GM21529 (cell line): Measurements from ENCODE around the gene DBN1.
A peak's percentile ranks its signal among the peaks of the same experiment; 100 is the strongest.

ENCODE experiments used
- ATAC-seq: cut with Tn5 transposase; IDR thresholded peaks from one replicate; pipeline ENCODE4 v1.9.1; 2021; ENCODE audit not compliant: unreplicated experiment

Gene DBN1

DNA sequence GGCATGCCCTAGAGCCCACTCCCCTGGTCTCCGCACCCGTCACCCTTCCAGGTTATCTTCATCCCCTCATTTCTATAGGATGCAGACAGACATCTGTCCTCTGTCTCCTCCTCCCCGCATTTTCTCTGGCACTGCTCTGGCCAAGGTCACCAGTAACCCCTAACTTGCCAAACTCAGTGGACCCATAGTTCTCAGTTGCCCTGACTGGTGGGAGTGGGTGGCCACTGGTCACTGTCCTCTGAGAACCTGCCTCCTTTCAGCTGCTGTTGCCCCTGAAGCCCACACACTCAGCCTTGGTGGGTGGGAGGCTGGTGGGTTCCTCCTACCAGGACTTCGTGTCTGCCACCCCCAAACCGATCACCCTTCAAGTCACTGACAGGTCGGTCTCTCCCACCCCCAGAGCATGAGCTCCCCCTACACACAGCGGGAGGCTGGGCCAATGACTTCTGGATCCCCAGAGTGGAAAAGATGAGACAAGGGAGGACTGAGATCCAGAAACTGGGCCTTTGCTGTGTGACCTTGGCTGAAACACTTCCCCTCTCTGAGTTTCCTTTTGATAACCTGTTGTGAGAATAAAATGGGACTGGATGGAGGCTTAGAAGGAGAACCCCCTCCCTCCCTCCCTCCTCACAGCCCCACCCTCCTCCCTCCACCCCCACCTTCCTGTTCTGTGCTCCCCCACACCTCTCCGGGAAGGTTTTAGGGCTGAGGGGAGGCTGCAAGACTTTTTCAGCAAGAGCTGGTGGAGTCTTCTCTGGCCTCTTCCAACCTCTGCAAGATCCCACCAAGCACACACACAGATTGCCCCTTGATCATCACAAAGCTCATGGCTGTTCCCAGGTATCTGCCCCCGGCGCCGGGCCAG lies 2.4 kb upstream of the DBN1 start:
- ATAC-seq, result no peak

- no peak for ATAC-seq
Observed at GRCh38 chr5:177474846-177475562, 1.6 kb upstream of the DBN1 start.

DNA sequence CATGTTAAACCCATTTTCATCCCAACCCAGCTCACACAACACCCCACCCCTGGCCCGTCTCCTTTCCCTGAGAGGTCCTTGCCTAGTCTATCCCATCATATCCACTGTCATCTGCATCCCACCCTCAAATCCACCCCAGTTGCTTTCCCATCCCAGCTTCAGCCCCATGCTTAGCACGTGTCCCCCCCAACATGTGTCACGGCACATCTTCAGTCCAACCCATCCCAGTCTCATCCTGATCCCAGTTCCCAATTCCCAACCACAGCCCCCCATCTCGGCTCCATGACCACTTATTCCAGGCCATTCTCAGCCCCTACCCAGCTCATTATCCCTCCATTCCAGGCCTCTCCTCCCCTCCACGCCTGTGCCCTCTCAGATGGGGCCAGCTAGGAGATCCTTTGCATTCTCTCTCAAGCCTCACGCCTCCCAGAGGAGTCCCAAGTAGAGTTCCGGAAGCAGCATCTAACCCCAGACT lies 605 bp upstream of the DBN1 start:
- no peak for ATAC-seq

GRCh38 chr5:177472460-177473442 lies 683 bp downstream of the DBN1 start:
- peak; percentile 39 for ATAC-seq

DNA sequence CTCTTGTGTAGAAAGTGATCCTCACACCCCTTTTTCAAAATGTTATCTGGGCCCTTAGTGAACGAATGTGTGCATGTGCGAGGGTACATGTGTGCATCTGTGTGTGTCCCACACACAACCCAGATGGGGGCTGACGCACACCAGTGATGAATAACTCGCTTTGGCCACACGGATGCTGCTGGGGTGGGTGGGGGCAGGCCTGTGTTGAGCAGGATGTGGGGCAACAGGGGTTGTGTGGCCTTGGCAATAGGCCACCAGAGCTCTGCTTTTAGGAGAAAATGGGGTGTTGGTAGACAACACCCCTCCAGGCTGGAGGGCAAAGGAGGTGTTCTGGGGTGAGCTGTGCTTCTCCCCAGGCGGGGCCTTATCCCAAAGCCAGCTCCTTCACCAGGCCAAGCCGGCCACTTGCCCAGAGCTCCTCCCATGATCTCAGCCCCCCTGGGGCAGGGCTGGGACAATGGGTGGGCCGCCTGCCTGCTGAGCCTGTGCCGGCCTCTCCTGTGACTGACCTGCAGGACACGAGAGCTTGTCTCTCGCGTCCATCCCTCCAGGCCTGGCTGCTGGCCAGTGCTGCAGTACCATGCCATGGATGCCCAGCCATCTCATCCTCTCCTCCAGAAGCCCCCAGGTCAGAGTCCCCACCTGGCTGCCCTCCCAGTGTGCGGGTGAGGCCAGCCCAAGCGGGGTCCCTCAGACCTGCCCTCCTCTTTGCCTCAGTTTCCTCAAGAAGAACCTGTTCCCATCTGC lies 1.7 kb downstream of the DBN1 start:
- ATAC-seq, result no peak

GRCh38 chr5:177470759-177471536 lies 2.5 kb downstream of the DBN1 start:
- no peak for ATAC-seq

DNA sequence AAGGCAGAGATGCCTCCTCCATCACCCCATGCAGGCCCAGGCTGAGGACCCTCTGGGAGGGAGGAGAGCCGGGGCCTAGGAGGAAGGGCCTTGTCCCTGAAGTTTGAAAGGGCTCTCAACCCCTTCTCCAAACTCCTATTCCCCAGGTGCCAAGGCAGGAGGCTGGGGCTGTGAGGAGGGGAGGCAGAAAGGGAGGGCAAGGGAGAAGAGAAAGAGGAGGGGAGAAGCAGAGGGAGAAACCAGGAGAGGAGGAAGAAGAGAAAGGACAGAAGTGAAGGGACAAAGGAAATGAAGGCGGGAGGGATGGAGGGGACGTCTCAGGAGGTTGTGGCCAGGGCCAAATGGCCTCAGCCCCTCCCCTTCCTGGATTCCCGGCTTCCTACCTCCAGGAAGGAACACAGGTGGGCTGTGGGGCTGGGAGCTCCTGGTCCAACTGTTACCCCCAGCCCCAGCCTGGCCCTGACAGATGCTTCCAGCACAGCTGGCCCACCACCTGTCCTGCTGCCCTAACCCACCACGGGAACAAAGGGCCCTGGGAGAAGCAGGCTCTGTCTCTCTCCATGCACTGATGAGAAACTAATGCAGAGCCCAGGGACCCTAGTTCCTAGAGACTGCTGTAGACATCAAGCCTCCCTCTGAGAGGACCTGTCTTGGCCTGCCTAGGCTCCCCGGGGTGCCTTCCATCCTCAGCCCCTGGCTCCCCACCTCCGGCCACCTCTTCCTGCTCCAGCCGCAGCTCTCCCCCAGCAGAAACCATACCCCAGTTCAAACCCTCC lies 3.5 kb downstream of the DBN1 start:
- no peak for ATAC-seq

DNA sequence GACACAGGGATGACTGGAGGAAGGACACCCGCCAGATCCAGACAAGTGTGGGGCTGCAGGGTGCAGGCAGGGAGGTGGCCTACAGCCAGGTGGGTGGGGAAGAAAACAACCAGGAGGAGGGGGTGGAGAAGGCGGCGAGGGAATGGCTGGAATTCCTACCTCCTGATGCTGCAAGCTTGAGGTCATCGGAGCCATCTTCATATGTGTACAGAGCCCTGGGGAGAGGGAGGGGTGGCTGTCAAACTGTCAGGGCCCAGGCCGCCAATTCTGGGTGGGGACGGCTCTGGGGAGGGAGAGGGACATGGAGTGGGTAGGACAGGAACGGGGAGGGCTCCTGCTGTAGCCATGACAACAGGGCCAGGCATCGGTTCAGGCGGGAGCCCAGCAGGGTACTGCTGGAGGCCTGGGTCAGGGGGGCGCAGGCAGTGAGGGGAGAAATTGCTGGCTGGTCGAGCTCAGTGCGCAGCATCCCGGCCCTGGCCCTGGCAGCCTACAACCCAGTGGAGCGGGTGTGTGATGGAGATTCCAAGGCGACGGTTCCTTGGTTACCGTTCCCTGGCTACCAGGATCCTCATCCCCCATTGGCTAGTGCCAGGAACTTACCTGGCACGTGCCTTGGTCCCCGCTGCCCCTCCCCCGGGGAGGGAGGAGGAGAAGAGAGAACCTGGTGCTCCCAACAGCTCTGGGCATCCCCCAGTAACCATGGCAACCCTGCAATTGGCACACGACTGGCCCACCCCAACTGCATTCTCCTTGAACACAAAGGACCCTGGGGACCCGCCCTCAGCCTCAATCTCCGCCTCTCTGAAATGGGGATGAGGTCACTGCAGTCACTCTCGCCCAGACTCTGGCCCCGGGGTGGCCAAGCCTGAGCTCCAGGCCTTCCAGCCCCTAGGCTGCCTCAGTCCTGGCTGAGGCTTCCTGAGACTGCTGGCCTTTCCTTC lies 4.5 kb downstream of the DBN1 start:
- ATAC-seq, result no peak

- ATAC-seq, result no peak
Observed at GRCh38 chr5:177468329-177468684, 5.1 kb downstream of the DBN1 start.

DNA sequence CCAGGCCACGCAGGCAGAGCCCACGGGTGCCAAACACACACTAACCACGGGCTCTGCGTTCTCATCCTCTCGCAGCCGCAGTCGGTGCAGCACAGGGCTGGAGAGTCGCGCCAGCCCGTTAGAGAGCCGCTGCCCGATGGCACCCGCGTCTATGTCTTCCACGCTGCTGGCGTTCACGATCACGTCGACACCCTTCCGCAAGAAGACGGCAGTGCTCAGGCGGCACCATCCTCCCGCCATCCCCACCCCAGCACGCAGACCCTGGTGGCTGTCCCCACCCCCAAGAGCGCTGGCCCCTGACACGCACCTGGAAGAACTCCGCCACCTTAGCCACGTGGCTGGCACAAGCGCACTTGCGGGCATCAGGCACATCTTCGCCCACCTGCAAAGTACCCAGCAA lies 6.0 kb downstream of the DBN1 start:
- no peak for ATAC-seq

DNA sequence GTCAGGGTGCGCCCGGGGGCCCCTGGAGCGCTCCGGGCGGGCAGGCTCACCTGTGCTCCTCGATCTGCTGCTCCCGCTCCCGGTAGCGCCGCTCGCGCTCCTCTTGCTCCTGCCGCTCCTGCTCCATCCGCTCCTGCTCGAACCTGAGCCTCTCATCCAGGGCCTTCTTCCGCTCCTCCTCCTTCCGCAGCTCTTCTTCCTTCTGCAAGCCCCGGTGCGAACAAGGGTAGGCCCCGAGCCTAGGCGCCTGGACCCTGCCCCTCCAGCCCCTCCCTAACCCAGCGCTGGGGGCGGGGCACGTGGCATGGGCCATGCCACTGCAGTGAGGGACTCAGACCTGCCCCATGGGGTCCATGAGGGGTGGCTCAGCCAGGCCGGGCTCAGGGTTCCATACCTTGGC lies 6.6 kb downstream of the DBN1 start:
- ATAC-seq, result no peak

DNA sequence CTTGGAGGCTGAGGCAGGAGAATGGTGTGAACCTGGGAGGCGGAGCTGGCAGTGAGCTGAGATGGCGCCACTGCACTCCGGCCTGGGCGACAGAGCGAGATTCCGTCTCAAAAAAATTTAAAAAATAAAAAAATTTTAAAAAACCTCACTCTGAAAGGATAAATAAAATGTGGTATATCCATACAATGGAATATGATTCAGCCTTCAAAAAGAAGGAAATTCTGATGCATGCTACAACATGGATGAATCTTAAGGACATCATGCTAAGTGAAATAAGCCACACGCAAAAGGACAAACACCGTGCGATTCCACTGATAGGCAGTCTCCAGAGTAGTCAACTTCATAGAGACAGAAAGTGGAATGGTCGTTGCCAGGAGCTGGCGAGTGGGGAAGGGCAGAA lies 8.4 kb downstream of the DBN1 start:
- ATAC-seq, result no peak

DNA sequence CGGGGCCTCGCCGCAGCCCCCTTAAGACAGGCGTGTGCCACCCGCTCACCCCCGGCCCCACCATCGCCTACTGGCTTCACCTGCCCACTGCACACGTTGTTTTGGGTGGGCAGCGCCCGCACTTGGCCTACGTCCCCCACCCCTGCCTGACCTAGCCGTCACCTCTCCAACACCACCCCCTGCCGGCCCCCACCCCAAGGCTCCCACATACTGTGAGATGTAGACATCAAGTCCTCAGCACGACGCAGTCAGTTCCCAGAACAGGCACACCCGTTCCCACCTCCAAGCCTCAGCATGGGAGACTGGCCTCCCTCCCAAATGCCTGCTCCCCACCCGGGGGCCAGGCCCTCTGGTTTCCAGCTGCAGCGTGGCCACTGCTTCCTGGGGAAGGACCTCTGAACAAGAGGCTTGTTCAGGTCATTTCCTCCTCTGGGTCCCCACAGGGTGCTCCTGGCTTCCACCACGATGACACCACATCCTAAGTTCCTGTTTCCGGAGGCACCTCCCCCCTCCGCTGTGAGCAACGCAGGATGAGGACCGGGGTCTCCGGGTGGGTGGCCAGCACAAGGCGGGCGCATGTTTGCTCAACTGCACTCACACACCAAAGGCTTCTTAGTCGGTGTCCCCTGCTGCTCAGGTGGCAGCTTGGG lies 11.3 kb downstream of the DBN1 start:
- no peak for ATAC-seq

DNA sequence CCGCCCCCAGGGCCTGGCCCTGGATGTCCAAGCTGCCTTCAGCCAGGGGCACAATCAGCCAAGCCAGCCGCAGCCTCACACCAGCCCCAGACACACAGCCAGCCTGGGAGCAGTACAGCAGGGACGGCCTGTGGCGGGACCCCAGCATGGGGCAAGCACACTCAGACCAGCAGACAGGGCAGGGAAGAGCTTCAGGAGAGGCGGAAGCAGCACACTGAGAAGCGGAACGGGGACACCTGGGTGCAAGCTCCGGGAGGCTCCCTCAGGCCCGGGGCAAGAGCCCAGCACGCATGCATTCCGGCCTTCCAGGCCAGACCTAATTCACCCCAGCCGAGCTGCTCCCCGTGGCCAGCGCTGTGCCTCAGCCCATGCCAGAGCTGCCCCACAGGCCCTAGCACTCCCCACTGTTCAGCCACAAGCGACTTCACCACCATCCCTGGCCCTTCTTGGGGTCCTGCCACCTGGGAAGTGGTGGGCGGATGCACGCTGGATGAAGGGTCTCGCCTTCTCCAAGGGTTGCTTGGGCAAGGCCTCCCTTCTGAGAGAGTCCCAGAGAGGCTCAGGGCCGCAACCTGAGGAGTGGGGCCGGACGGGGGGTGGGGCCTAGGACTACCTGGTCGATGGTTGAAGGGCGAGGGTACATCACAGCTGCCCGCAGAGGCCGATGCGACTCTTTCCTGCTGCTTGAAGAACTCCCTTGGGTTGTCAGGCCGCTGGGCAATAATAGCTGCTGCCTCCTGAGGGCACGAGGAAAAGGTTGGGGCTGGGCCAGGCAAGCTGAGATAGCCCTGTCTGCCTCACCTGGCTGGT lies 13.4 kb downstream of the DBN1 start:
- no peak for ATAC-seq

- no peak for ATAC-seq
Observed at GRCh38 chr5:177459357-177459756, 14.1 kb downstream of the DBN1 start.

- no peak for ATAC-seq
Observed at GRCh38 chr5:177458912-177459350, 14.5 kb downstream of the DBN1 start.
